Parathyroid adenoma (tissue), 2 donors: Measurements from ENCODE around the gene INF2.
A peak's percentile ranks its signal among the peaks of the same experiment; 100 is the strongest.

Experiments
- H2AFZ ChIP-seq: fragments of 300-600 bp; sonication (generic); one replicate; pipeline ENCODE4 v1.7.0; 2017; ENCODE audit warnings: antibody characterized with exemption, mild to moderate bottlenecking
- H3K27ac ChIP-seq: fragments of 300-600 bp; sonication (generic); one replicate; pipeline ENCODE4 v1.7.0; 2017
- H3K27me3 ChIP-seq: fragments of 300-600 bp; sonication (generic); one replicate; pipeline ENCODE4 v1.7.0; 2017; ENCODE audit warnings: low read length; ENCODE audit not compliant: control insufficient read depth, insufficient read depth
- H3K36me3 ChIP-seq: fragments of 300-600 bp; sonication (generic); one replicate; pipeline ENCODE4 v1.7.0; 2017; ENCODE audit warnings: low read length; ENCODE audit not compliant: control insufficient read depth, insufficient read depth
- H3K4me1 ChIP-seq: fragments of 300-600 bp; sonication (generic); one replicate; pipeline ENCODE4 v1.7.0; 2017; ENCODE audit warnings: control low read depth
- H3K4me2 ChIP-seq: fragments of 300-600 bp; sonication (generic); one replicate; pipeline ENCODE4 v1.7.0; 2017; ENCODE audit warnings: low read length
- H3K4me3 ChIP-seq: fragments of 300-600 bp; sonication (generic); one replicate; pipeline ENCODE4 v1.7.0; 2017; ENCODE audit warnings: low read depth, low read length
- H3K79me2 ChIP-seq: fragments of 300-600 bp; sonication (generic); one replicate; pipeline ENCODE4 v1.7.0; 2017; ENCODE audit warnings: control low read depth
- H3K9ac ChIP-seq: fragments of 300-600 bp; sonication (generic); one replicate; pipeline ENCODE4 v1.7.0; 2017; ENCODE audit warnings: mild to moderate bottlenecking
- H3K9me3 ChIP-seq: fragments of 300-600 bp; sonication (generic); one replicate; pipeline ENCODE4 v1.7.0; 2017; ENCODE audit warnings: low read length; ENCODE audit not compliant: control insufficient read depth
- CTCF ChIP-seq: fragments of 300-600 bp; sonication (generic); IDR thresholded peaks from one replicate; pipeline ENCODE4 v1.7.0; 2017; ENCODE audit warnings: antibody characterized with exemption, mild to moderate bottlenecking
- donor health status: primary hyperparathyroidism.

INF2 gene

GRCh38 chr14:104752735-104753527 is 63.5 kb downstream of the INF2 start, which contains the start of gene SIVA1:
SIVA1 (plus strand) TSS chr14:104753147; CDS start chr14:104753202, 55 bp downstream.
- peak within 1 kb of the TSS; percentile 82 for H2AFZ ChIP-seq
- peak within 1 kb of the TSS; percentile 99 for H3K4me3 ChIP-seq
- no peaks in the 10 kb centered on the region for H3K9me3 ChIP-seq
- peak within 1 kb of the TSS; percentile 49 for H3K27ac ChIP-seq
- H3K4me1 ChIP-seq = peaks cover 11% of the 10 kb centered on the region
- H3K9ac ChIP-seq = peak within 1 kb of the TSS; percentile 82
- H3K4me2 ChIP-seq = peak within 1 kb of the TSS; percentile 95
- no peaks in the 10 kb centered on the region for H3K27me3 ChIP-seq
- no peaks in the 10 kb centered on the region for H3K36me3 ChIP-seq
- H3K79me2 ChIP-seq = peaks cover 3% of the 10 kb centered on the region
- TF ChIP-seq CTCF = no peak

GRCh38 chr14:104753528-104754212 is 64.3 kb downstream of the INF2 start:
- Histone ChIP-seq H3K79me2 (peaks cover 3% of the 10 kb centered on the region), H3K4me3 (peak overlapping the region; percentile 99), H3K4me1 (peaks cover 15% of the 10 kb centered on the region), H2AFZ (peak overlapping the region; percentile 82), H3K4me2 (peak overlapping the region; percentile 95), H3K36me3 (no peaks in the 10 kb centered on the region), H3K9ac (peak overlapping the region; percentile 82), H3K27ac (peak overlapping the region; percentile 40), H3K27me3 (no peaks in the 10 kb centered on the region), H3K9me3 (no peaks in the 10 kb centered on the region)
- no peak for TF ChIP-seq CTCF

- no peak for TF ChIP-seq CTCF
- Histone ChIP-seq H3K9me3 (no peaks in the 10 kb centered on the region), H3K4me3 (peak overlapping the region; percentile 99), H3K36me3 (no peaks in the 10 kb centered on the region), H3K27ac (no peak overlapping the region), H3K27me3 (no peaks in the 10 kb centered on the region), H3K9ac (no peak overlapping the region), H3K4me1 (peaks cover 18% of the 10 kb centered on the region), H3K4me2 (peak overlapping the region; percentile 95), H3K79me2 (peaks cover 3% of the 10 kb centered on the region), H2AFZ (no peak overlapping the region)
Measured at GRCh38 chr14:104754213-104754851, 64.9 kb downstream of the INF2 start.

DNA sequence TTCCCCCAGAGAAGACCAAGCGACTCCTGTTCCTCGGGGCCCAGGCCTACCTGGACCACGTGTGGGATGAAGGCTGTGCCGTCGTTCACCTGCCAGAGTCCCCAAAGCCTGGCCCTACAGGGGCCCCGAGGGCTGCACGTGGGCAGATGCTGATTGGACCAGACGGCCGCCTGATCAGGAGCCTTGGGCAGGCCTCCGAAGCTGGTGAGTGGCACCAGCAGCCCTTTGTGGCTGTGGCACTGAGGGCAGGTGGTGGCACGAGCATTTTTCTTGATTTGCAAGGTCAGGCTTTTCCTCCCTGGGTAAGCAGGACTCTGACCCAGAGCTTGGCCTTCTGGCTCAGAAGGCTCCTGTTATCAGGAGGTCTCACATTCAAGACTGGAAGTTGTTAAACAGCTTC is 66.2 kb downstream of the INF2 start:
- H3K4me3 ChIP-seq = no peak overlapping the region
- no peaks in the 10 kb centered on the region for H3K36me3 ChIP-seq
- H3K9ac ChIP-seq = no peak overlapping the region
- H3K27ac ChIP-seq = no peak overlapping the region
- H2AFZ ChIP-seq = no peak overlapping the region
- H3K4me1 ChIP-seq = peaks cover 18% of the 10 kb centered on the region
- no peak overlapping the region for H3K4me2 ChIP-seq
- no peak for TF ChIP-seq CTCF
- H3K79me2 ChIP-seq = peaks cover 3% of the 10 kb centered on the region
- no peaks in the 10 kb centered on the region for H3K9me3 ChIP-seq
- no peaks in the 10 kb centered on the region for H3K27me3 ChIP-seq
